K562 (cell line): ENCODE results near the gene MOCOS. TPM values are rescaled to one million over a fixed set of nuclear protein-coding genes. Genes with fewer than 3 reads are reported as not detected.

ENCODE experiments used
- ATAC-seq: fragments of 200-7000 bp; cut with Tn5 transposase; 3 replicates; pipeline ENCODE4 v1.9.1; 2020; ENCODE audit warnings: moderate library complexity
- BruUV-seq: library from RNA; stranded (reverse); fragments of 400-500 nt; replicated peaks from 2 replicates; lab custom pipeline; 2021; lab: Mats Ljungman, UMichigan
- CTCF ChIA-PET: fragments of 300-600 bp; formaldehyde crosslinking; extraction: SDS; loops from one replicate; lab custom pipeline; 2021; ENCODE audit warnings: low intra/inter-chr PET ratio; lab: Yijun Ruan, JAX
- POLR2A ChIA-PET: fragments of 300-600, 350-650 bp; sonication (Branson Sonifier 250); formaldehyde crosslinking; extraction: SDS; loops from one replicate; lab custom pipeline; 2021; ENCODE audit warnings: antibody characterized with exemption, inconsistent platforms; lab: Yijun Ruan, JAX
- DNase-seq, 4 experiments: peaks; one replicate each; pipeline versions ENCODE4 v3.0.0 to v3.0.0-alpha.2; 2011 to 2018; ENCODE audit warnings: low spot score in 3 of 4, mixed read lengths in 3 of 4; ENCODE audit errors: extremely low read depth in 1 of 4
- FAIRE-seq: peaks from 2 replicates; lab custom pipeline; 2011; peaks lifted over from hg19 to GRCh38; lab: Jason Lieb, UNC
- H2AFZ ChIP-seq: 2 replicates; pipeline ENCODE4 v1.6.0; 2011; ENCODE audit warnings: low read depth, low read length, control low read depth, inconsistent platforms
- H3K27ac ChIP-seq: fragments of 200-600 bp; 3 replicates; pipeline ENCODE4 v1.8.0; 2011; ENCODE audit warnings: low read depth, mild to moderate bottlenecking, control low read depth, inconsistent platforms, low read length, moderate library complexity, mixed read lengths; ENCODE audit errors: extremely low read depth
- H3K27me3 ChIP-seq, 2 experiments: fragments of 300-600 bp in 1 of 2; 2 replicates in 1 of 2; 3 replicates in 1 of 2; pipeline versions ENCODE4 v1.6.0 to v1.8.0; 2011; ENCODE audit warnings: inconsistent platforms in 2 of 2, low read length in 2 of 2, mild to moderate bottlenecking in 1 of 2, mixed read lengths in 1 of 2, moderate library complexity in 1 of 2; ENCODE audit not compliant: control insufficient read depth in 2 of 2, insufficient read depth in 2 of 2
- H3K36me3 ChIP-seq: fragments of 300-600 bp; 3 replicates; pipeline ENCODE4 v1.8.0; 2011; ENCODE audit warnings: mild to moderate bottlenecking, low read length, inconsistent platforms; ENCODE audit not compliant: control insufficient read depth, insufficient read depth
- H3K4me1 ChIP-seq, 2 experiments: fragments of 200-600 bp in 1 of 2; replicated peaks in 1 of 2; 2 replicates in 1 of 2; 3 replicates in 1 of 2; pipeline versions ENCODE4 v1.5.1 to v1.8.0; 2011; ENCODE audit warnings: inconsistent platforms in 2 of 2, low read length in 2 of 2, mild to moderate bottlenecking in 1 of 2, mixed read lengths in 1 of 2, moderate library complexity in 1 of 2; ENCODE audit not compliant: control insufficient read depth in 2 of 2, insufficient read depth in 2 of 2
- H3K4me2 ChIP-seq: 2 replicates; pipeline ENCODE4 v1.6.1; 2011; ENCODE audit warnings: low read length, control low read depth, inconsistent platforms, mixed read lengths; ENCODE audit not compliant: insufficient read depth
- H3K4me3 ChIP-seq: fragments of 200-600 bp; sonication (generic), shearing (Covaris generic); 2 replicates; pipeline ENCODE4 v1.5.1; 2016; ENCODE audit warnings: control low read depth, inconsistent platforms
- H3K79me2 ChIP-seq: fragments of 200-600 bp; 3 replicates; pipeline ENCODE4 v1.8.0; 2011; ENCODE audit warnings: low read length, inconsistent platforms; ENCODE audit not compliant: control insufficient read depth, insufficient read depth
- H3K9ac ChIP-seq, 2 experiments: 2 replicates each; pipeline versions ENCODE4 v1.6.0 to v1.6.1; 2011; ENCODE audit warnings: low read depth in 2 of 2, low read length in 2 of 2, control low read depth in 1 of 2, inconsistent platforms in 1 of 2, mild to moderate bottlenecking in 1 of 2, mixed read lengths in 1 of 2; ENCODE audit not compliant: insufficient read depth in 1 of 2
- H3K9me1 ChIP-seq: one replicate; pipeline ENCODE4 v1.6.0; 2011; ENCODE audit warnings: inconsistent platforms, mild to moderate bottlenecking, low read length, moderate library complexity; ENCODE audit not compliant: control insufficient read depth, insufficient read depth
- H3K9me3 ChIP-seq: replicated peaks from 2 replicates; pipeline ENCODE4 v1.5.1; 2011; ENCODE audit warnings: low read depth, low read length, inconsistent platforms; ENCODE audit not compliant: control insufficient read depth, insufficient read depth
- H4K20me1 ChIP-seq: replicated peaks from 2 replicates; pipeline ENCODE4 v1.6.1; 2011; ENCODE audit warnings: low read length, inconsistent platforms, mixed read lengths; ENCODE audit not compliant: control insufficient read depth, insufficient read depth
- FOXJ3 ChIP-seq: sonication (generic); formaldehyde crosslinking; IDR thresholded peaks from 2 replicates; pipeline ENCODE4 v1.4.0; 2020; ENCODE audit warnings: mild to moderate bottlenecking, missing genetic modification reagents
- SP1 ChIP-seq: sonication (generic); formaldehyde crosslinking; IDR thresholded peaks from 2 replicates; pipeline ENCODE4 v1.8.1; 2022; ENCODE audit warnings: mild to moderate bottlenecking, missing genetic modification reagents
- ZNF384 ChIP-seq: IDR thresholded peaks from 2 replicates; pipeline ENCODE4 v1.6.1; 2012; ENCODE audit warnings: low read depth, low read length, improper control_type of control experiment
- WGBS: fragments of 100-300 bp; shearing (Covaris generic); methylation state at CpG from one replicate; pipeline ENCODE4 v1.1.6; 2016; ENCODE audit warnings: low coverage, mixed read lengths; ENCODE audit not compliant: insufficient coverage; ENCODE audit errors: missing lambda C conversion rate; 5-methylcytosine and 5-hydroxymethylcytosine counted together
- in situ Hi-C: fragments of 300-500 bp; cut with MboI; formaldehyde crosslinking; loops from 4 replicates; pipeline ENCODE4 v1.15.0; 2018; ENCODE audit warnings: inconsistent platforms, mixed read lengths
- intact Hi-C: fragments of 100-400 bp; cut with micrococcal nuclease; formaldehyde crosslinking; loops from 2 replicates; pipeline ENCODE4 v1.14.2; 2022
- polyA plus RNA-seq, 8 experiments: library from polyadenylated mRNA; depleted of rRNA in 4 of 8; stranded (reverse) in 5 of 8; unstranded in 3 of 8; fragments of >200 nt; fragmentation: Nextera tagmentation in 2 of 8; fragmentation: Illumina TruSeq in 1 of 8; extraction: Ambion mirVana in 2 of 8; extraction: Trizol in 1 of 8; gene quantifications; 2 replicates each; pipeline versions ENCODE4 v1.2.1 to v1.2.3, GENCODE V29; 2011 to 2014; ENCODE audit warnings: inconsistent platforms in 1 of 8, missing spikeins in 1 of 8
- total RNA-seq, 7 experiments: library from RNA; depleted of rRNA in 6 of 7; stranded (reverse); fragments of >200 nt in 6 of 7; fragmentation: Illumina TruSeq in 2 of 7; extraction: Trizol in 2 of 7; gene quantifications; 2 replicates each; pipeline versions ENCODE4 v1.2.1 to v1.2.3, GENCODE V29; 2011 to 2021; ENCODE audit warnings: low replicate concordance in 1 of 7
- TF ChIP-seq, protein P1 (sequence below): fragments of 450-650 bp; IDR thresholded peaks from 2 replicates; pipeline ENCODE4 v1.6.1; 2016; ENCODE audit warnings: low read depth
- TF ChIP-seq, protein P2 (sequence below): fragments of 250-450 bp; sonication (Bioruptor Pico); IDR thresholded peaks from 2 replicates; pipeline ENCODE4 v1.5.0; 2021
- TF ChIP-seq, protein P3 (sequence below): sonication (generic); formaldehyde crosslinking; IDR thresholded peaks from 2 replicates; pipeline ENCODE4 v1.8.0; 2022; ENCODE audit warnings: missing genetic modification reagents, mild to moderate bottlenecking, moderate library complexity, borderline replicate concordance
- TF ChIP-seq, protein P4 (sequence below): fragments of 450-650 bp; formaldehyde crosslinking; IDR thresholded peaks from 2 replicates; pipeline ENCODE4 v1.4.0; 2022; ENCODE audit warnings: missing genetic modification characterization

MOCOS gene
- total and polyA plus RNA-seq, 9 of the 15 experiments (the other 6 are each of a cell fraction or from before 2014, with no cell fraction given), result 4.5 to 12.4 (median 9.1) TPM

DNA sequence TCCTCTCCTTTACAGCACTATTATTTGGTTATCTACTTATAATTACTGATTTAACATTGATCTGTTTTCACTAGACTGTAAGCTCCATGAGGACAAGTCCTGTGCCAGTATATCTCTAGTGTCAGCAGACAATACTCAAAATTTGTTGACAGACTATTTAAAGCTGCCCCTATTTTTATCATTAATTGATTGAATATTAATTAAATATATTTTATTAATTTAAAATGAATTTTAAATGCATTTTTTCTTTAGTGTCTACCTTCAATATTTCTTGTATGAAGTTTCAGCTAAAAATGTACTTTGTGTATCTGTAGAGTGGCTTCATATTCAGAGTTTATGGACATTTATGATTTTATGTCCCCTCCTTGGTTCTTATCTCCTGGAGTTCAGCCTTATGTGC, 83.9 kb downstream of the MOCOS start (continued):
- TF ChIP-seq, protein P1, sequence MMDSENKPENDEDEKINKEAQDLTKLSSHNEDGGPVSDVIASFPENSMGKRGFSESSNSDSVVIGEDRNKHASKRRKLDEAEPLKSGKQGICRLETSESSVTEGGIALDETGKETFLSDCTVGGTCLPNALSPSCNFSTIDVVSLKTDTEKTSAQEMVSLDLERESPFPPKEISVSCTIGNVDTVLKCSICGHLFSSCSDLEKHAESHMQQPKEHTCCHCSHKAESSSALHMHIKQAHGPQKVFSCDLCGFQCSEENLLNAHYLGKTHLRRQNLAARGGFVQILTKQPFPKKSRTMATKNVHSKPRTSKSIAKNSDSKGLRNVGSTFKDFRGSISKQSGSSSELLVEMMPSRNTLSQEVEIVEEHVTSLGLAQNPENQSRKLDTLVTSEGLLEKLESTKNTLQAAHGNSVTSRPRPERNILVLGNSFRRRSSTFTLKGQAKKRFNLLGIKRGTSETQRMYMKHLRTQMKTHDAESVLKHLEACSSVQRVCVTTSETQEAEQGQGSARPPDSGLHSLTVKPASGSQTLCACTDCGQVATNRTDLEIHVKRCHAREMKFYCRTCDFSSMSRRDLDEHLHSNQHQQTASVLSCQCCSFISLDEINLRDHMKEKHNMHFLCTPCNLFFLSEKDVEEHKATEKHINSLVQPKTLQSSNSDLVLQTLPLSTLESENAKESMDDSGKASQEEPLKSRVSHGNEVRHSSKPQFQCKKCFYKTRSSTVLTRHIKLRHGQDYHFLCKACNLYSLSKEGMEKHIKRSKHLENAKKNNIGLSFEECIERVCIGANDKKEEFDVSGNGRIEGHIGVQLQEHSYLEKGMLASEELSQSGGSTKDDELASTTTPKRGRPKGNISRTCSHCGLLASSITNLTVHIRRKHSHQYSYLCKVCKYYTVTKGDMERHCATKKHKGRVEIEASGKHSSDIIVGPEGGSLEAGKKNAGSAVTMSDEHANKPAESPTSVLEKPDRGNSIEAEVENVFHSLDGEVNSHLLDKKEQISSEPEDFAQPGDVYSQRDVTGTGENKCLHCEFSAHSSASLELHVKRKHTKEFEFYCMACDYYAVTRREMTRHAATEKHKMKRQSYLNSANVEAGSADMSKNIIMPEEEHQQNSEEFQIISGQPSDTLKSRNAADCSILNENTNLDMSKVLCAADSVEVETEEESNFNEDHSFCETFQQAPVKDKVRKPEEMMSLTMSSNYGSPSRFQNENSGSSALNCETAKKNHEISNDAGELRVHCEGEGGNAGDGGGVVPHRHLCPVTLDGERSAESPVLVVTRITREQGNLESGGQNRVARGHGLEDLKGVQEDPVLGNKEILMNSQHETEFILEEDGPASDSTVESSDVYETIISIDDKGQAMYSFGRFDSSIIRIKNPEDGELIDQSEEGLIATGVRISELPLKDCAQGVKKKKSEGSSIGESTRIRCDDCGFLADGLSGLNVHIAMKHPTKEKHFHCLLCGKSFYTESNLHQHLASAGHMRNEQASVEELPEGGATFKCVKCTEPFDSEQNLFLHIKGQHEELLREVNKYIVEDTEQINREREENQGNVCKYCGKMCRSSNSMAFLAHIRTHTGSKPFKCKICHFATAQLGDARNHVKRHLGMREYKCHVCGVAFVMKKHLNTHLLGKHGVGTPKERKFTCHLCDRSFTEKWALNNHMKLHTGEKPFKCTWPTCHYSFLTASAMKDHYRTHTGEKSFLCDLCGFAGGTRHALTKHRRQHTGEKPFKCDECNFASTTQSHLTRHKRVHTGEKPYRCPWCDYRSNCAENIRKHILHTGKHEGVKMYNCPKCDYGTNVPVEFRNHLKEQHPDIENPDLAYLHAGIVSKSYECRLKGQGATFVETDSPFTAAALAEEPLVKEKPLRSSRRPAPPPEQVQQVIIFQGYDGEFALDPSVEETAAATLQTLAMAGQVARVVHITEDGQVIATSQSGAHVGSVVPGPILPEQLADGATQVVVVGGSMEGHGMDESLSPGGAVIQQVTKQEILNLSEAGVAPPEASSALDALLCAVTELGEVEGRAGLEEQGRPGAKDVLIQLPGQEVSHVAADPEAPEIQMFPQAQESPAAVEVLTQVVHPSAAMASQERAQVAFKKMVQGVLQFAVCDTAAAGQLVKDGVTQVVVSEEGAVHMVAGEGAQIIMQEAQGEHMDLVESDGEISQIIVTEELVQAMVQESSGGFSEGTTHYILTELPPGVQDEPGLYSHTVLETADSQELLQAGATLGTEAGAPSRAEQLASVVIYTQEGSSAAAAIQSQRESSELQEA, result no peak
- TF ChIP-seq, all 486 proteins: peak for 0

DNA sequence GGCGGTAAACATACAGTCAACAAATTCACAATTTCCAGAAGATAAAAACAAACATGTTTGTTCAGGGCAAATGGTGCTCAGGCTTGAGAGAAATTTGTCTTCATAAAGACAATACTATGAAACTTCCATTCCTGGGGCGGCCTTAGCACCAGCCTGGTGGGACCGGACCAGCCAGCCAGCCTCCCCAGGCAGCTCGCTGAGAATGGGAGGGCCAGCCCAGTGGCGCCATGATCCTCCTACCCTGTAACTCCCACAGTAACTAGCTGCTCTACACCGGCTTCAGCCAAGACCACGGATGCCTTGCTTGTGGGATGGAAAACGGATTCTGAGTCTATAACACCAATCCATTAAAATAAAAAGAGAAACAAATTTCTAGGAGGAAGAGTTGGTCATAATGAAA, 86.0 kb downstream of the MOCOS start:
- Histone ChIP-seq H3K36me3 (no peaks in the 10 kb centered on the region), H3K4me2 (no peak overlapping the region), H3K9ac (no peak overlapping the region), H3K27me3 (no peaks in the 10 kb centered on the region), H3K27ac (no peak overlapping the region), H4K20me1 (no peaks in the 10 kb centered on the region), H3K4me3 (no peak overlapping the region), H3K9me3 (no peaks in the 10 kb centered on the region), H3K4me1 (no peaks in the 10 kb centered on the region), H3K9me1 (no peaks in the 10 kb centered on the region), H3K79me2 (no peaks in the 10 kb centered on the region), H2AFZ (no peak overlapping the region)
- CTCF ChIA-PET, result no interaction called here
- intact Hi-C loops, result no loop called here
- BruUV-seq, result no TSS peak
- DNase-seq, result no peak
- FAIRE-seq, result no peak
- in situ Hi-C loops, result no loop called here
- ATAC-seq, result peak; percentile 68
- 32% methylated on average over 7 of the region's 8 CpGs for WGBS
- POLR2A ChIA-PET, result interaction anchor here (1.9 kb wide), 1 partner anchor 8 kb away, joined by 4 read pairs; no protein-coding TSS in a partner anchor
- no peak for TF ChIP-seq ZNF384
- TF ChIP-seq, protein P2, sequence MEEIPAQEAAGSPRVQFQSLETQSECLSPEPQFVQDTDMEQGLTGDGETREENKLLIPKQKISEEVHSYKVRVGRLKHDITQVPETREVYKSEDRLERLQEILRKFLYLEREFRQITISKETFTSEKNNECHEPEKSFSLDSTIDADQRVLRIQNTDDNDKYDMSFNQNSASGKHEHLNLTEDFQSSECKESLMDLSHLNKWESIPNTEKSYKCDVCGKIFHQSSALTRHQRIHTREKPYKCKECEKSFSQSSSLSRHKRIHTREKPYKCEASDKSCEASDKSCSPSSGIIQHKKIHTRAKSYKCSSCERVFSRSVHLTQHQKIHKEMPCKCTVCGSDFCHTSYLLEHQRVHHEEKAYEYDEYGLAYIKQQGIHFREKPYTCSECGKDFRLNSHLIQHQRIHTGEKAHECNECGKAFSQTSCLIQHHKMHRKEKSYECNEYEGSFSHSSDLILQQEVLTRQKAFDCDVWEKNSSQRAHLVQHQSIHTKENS (CRISPR knock-in tag), result no peak
- TF ChIP-seq FOXJ3 (CRISPR knock-in tag), result no peak
- no peak for TF ChIP-seq SP1 (CRISPR knock-in tag)
- TF ChIP-seq, protein P3, sequence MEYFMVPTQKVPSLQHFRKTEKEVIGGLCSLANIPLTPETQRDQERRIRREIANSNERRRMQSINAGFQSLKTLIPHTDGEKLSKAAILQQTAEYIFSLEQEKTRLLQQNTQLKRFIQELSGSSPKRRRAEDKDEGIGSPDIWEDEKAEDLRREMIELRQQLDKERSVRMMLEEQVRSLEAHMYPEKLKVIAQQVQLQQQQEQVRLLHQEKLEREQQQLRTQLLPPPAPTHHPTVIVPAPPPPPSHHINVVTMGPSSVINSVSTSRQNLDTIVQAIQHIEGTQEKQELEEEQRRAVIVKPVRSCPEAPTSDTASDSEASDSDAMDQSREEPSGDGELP (CRISPR knock-in tag), result no peak
- TF ChIP-seq, protein P4, sequence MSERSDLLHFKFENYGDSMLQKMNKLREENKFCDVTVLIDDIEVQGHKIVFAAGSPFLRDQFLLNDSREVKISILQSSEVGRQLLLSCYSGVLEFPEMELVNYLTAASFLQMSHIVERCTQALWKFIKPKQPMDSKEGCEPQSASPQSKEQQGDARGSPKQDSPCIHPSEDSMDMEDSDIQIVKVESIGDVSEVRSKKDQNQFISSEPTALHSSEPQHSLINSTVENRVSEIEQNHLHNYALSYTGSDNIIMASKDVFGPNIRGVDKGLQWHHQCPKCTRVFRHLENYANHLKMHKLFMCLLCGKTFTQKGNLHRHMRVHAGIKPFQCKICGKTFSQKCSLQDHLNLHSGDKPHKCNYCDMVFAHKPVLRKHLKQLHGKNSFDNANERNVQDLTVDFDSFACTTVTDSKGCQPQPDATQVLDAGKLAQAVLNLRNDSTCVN (CRISPR knock-in tag), result no peak
